Astrocyte (in vitro differentiated cells and primary cell): ENCODE results near the gene PRIM2.
"Not testable (repeated sequence)": the region's sequence is repeated elsewhere in the genome, so short reads cannot be mapped to it uniquely, and the experiment has no call there.

ENCODE experiments used
- CTCF ChIP-seq: IDR thresholded peaks from 2 replicates; pipeline ENCODE4 v1.5.1; 2011; ENCODE audit warnings: low read depth, mild to moderate bottlenecking, inconsistent platforms, low read length, moderate library complexity; ENCODE audit not compliant: insufficient read depth
- EZH2 ChIP-seq: IDR thresholded peaks from 2 replicates; pipeline ENCODE4 v1.6.1; 2012; ENCODE audit warnings: mild to moderate bottlenecking, low read length, inconsistent platforms; ENCODE audit not compliant: insufficient read depth

- not testable (repeated sequence) for TF ChIP-seq CTCF, EZH2
Observed at GRCh38 chr6:57444787-57445186, 127.4 kb downstream of the PRIM2 start.
